HG02840 (cell line): ENCODE data around the gene TFR2.
A peak's percentile ranks its signal among the peaks of the same experiment; 100 is the strongest.
"Not testable (repeated sequence)": the region's sequence is repeated elsewhere in the genome, so short reads cannot be mapped to it uniquely, and the experiment has no call there.

Experiments used
- ATAC-seq: cut with Tn5 transposase; IDR thresholded peaks from one replicate; pipeline ENCODE4 v1.9.1; 2021; ENCODE audit warnings: mild to moderate bottlenecking, moderate library complexity, moderate number of reproducible peaks; ENCODE audit not compliant: unreplicated experiment, low FRiP score

Gene TFR2

GRCh38 chr7:100679129-100679926, 38.0 kb upstream of the TFR2 start:
- no peak for ATAC-seq

GRCh38 chr7:100678291-100678984, 37.1 kb upstream of the TFR2 start:
- ATAC-seq: no peak

GRCh38 chr7:100677308-100678267, 36.2 kb upstream of the TFR2 start:
- no peak for ATAC-seq

- no peak for ATAC-seq
Observed at GRCh38 chr7:100676501-100677306, 35.4 kb upstream of the TFR2 start.

DNA sequence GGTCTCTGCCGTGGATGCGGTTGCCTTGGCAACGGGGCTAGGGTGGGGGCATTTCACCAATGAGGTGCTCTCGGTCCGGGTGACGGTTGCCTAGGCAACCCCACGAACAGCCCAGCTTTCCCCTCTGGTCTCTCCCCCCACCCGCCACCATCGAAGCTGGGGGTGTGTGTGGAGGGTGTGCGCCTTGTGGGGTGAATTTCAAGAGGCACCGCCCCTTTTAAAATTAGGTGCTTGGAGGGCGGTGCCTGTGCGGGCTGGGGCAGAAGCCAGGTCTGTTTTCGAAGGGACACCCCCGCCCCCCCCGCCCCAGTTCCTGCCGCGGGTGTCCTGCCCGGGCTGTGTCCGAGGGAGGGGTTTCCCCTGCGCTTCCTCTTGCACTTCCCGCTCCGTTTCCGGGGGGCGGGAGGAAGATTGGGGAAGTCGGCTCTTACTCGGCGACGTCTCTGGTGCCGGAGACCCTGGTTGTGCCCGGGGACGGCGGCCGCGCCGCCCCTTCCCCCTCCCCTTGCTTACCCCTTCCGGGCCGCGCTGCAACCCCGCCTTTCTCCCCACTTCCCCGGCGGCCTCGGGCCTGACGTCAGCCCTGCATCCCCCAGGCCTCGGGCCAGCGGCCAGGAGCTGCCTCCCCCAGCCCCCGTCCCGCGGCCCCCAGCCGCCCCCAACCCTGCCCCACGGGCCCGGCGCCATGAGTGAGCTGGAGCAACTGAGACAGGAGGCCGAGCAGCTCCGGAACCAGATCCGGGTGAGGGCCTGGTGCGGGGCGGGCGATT, 34.4 kb upstream of the TFR2 start:
- ATAC-seq: peak; percentile 32

DNA sequence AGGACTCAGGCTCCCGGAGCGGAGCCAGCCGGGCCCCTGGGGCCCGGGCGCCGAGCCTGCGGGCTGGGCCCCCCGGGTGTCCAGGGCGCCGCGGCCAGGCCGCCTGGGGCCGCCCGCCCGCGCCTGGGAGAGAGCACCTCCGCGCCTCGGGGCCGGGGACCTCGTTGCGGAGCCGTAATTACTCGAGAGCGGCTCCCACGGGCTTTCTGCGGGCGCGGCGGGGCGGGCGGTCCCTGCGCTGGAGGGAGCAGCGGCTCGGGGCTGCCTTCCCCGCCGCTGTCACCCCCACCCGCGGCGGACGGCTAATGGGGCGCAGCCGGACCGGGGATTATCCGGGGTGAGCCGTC, 33.7 kb upstream of the TFR2 start:
- no peak for ATAC-seq

GRCh38 chr7:100674411-100675104, 33.2 kb upstream of the TFR2 start:
- ATAC-seq: no peak

DNA sequence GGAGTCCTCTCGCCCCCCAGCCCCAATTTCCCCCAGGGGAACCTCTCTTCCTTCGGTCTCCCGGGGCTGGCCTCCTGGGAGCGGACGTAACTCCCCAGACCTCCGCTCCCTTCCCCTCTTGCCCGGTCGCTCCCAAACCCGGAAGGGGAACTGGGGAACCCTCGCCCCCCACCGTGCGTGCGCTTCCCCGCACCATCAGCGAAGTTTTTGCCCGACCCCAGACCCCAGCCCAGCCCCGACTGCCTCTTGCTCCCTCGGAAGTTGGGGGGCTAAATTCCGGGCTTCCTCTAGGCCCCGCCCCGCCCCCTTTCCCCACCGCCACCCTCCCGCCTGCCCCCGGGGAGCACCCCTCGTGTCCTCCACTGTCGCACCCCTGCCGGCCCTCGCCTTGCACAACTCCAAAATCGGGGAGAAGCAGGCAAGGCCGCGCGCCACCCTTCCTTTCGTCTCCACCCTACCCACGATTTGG, 32.6 kb upstream of the TFR2 start:
- peak; percentile 1 for ATAC-seq

DNA sequence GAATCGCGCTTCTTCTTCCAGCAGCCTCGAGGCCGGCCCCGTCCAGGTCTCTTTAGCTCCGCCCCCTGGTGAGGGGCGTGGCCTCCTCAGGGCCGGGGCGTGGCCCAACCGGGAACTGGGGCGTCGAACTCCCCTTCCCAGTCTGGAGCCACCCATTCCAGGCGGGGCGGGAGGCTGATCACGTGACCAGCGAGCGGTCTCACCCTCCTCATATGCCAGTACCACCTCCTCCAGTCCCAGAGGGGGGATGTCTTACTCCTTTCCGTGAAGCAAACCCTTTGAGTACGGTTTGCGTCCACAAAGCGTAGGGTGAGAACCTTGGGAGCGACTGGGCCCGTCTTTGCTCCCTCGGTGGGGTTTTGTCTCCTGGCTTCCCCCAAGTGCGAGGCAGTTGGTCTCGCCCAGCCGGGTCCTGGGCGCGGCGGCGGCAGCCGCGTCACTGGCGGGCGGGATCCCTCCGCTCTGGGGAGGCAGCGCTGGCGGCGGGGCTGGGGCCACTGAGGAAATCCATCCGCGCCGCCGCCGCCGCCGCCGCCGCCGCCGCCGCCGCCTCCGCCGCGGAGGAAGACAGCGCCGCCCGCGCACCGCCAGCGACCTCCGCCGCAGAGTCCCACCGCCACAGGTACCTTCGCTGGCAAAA, 32.1 kb upstream of the TFR2 start, which contains the start of gene GNB2:
Gene GNB2 (plus strand): TSS at position 439 of the 640 bp plus-strand sequence. CDS start 2,526 bp downstream, outside the sequence.
- ATAC-seq: peak; percentile 66

DNA sequence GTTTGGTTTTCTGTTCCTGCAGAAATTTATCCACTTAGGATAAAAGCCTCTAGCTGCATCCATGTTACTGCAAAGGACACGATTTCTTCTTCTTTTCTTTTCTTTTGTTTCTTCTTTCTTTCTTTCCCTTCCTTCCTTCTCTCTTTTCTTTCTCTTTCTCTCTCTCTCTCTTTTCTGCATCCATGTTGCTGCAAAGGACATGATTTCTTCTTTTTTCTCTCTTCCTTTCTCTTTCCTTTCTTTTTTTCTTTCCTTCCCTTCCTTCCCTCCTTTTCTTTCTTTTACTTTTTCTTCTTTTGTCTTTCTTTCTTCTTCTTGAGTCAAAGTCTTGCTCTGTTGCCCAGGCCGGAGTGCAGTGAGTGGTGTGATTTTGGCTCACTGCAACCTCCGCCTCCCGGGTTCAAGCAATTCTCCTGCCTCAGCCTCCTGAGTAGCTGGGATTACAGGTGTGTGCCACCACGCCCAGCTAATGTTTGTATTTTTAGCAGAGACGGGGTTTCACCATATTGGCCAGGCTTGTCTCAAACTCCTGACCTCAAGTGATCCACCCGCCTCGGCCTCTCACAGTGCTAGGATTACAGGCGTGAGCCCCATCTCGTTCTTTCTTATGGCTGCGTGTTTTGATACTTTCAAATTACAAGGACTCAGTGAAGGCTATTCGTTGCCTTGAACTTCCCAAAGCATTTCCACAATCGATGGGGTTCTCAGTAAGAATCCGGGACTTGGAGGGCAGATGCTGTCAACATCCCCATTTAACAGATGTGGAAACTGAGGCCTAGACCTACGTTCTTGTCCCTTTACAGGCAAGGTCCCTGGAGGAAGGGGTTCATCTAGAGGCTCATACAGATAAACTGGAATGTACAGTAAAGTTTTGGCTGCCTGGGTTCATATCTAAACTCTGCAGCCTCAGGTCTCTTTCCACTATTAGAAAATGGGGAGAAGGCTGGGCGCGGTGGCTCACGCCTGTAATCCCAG, 30.3 kb upstream of the TFR2 start:
- ATAC-seq: no peak

- no peak for ATAC-seq
Observed at GRCh38 chr7:100670074-100670473, 28.7 kb upstream of the TFR2 start.

GRCh38 chr7:100669106-100669505, 27.8 kb upstream of the TFR2 start:
- ATAC-seq: not testable (repeated sequence)

DNA sequence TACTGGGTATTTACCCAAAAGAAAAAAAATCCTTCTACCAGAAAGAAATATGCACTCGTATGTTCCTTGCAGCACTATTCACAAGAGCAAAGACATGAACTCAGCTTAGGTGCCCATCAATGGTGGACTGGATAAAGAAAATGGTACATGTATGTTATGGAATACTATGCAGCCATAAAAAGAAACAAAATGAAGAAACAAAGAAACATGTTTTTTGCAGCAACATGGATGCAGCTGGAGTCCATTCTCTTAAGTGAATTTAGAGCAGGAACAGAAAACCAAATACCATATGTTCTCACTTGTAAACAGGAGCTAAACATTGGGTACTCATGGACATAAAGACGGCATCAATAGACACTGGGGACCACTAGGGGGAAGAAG, 26.7 kb upstream of the TFR2 start:
- ATAC-seq: no peak

GRCh38 chr7:100667331-100668068, 26.1 kb upstream of the TFR2 start:
- ATAC-seq: no peak

- ATAC-seq: no peak
Observed at GRCh38 chr7:100665168-100665726, 23.9 kb upstream of the TFR2 start.

GRCh38 chr7:100662194-100662776, 20.9 kb upstream of the TFR2 start:
- not testable (repeated sequence) for ATAC-seq
